Skin epidermis (tissue), 12 donors: ENCODE results near the gene AHI1.

ENCODE experiments used
- H3K27ac ChIP-seq, 21 experiments: fragments of 200-600 bp; sonication (generic) in 11 of 21; one replicate each; pipeline ENCODE4 v1.5.0; 2020; ENCODE audit warnings: mild to moderate bottlenecking in 3 of 21, inconsistent platforms in 2 of 21, moderate library complexity in 2 of 21
- H3K4me3 ChIP-seq, 7 experiments: fragments of 200-600 bp; sonication (generic) in 2 of 7; one replicate each; pipeline ENCODE4 v1.5.0; 2020; ENCODE audit warnings: inconsistent platforms in 2 of 7, mild to moderate bottlenecking in 2 of 7, moderate library complexity in 1 of 7

Gene AHI1

DNA sequence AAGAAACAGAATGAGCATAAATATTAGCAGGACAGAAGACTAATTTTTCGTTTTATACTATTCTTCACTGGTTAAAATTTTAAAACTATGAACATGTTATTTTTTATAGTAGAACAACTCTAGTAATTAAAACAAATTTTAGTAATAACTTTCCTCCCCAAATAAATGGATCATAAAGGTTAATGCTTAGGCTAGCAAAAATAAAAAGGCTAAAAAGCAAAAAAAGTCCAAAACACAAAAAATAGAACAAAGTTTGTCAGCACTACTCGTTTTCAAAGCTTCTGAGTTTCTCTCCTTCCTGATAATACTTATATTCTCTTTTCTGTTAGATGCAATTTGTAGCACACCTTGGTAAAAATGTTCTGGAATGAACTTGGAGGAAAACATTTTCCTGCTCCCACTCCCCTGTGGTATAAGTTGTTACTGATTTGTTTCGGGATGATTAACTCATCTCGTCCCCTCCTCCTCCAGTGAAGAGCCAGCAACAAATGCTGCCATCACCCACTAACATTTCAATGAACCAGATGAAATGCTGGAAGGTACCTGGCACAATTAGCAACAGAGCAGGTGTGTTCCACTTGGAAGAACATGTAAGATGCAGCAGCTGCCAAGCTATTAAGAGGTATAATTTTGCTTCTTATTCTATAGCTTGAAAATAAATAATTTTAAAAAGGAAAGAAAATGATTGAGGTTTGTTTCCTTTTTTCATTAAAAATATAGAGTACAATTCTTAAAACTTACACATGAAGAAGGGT lies 185.9 kb downstream of the AHI1 start:
- Histone ChIP-seq H3K27ac (no peak overlapping the region), H3K4me3 (no peak overlapping the region)

GRCh38 chr6:135310291-135310690 lies 187.2 kb downstream of the AHI1 start:
- H3K27ac ChIP-seq, result no peak overlapping the region
- no peak overlapping the region for H3K4me3 ChIP-seq

DNA sequence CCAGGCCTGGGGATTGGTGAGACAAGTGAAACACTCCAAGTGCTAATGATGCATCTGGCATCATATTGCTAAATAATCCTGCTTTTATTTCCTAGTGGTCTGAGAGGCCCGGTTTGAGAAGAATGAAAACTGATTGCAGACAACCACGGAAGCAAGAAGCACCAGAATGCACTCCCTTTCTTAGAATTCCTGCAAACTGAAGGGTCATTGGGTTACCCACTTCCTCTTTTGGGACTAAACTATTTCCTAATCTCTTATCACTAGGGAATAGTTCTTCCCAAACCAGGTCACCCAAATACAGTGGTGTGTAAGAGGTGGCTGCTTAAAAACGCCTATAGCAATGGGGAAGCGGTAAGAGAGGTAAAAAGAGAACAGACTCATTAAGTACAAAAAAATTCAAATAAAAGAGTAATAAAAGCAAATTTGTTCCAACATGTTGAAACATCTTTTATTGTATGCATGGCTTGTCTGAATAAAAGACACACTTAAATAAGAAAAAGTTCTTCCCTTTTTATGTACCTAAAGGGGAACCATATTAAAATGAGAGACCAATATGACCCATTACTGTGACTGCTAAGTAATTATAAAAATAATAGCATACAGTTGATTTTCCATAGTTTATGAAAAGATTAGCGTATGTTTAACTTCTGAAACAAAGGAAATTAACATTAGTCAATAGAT lies 190.7 kb downstream of the AHI1 start:
- no peak overlapping the region for H3K4me3 ChIP-seq

GRCh38 chr6:135306166-135306565 lies 191.4 kb downstream of the AHI1 start:
- H3K27ac ChIP-seq, result no peak overlapping the region

More for the DNA sequence above, 190.7 kb downstream of the AHI1 start:
- H3K27ac ChIP-seq, result no peak overlapping the region

DNA sequence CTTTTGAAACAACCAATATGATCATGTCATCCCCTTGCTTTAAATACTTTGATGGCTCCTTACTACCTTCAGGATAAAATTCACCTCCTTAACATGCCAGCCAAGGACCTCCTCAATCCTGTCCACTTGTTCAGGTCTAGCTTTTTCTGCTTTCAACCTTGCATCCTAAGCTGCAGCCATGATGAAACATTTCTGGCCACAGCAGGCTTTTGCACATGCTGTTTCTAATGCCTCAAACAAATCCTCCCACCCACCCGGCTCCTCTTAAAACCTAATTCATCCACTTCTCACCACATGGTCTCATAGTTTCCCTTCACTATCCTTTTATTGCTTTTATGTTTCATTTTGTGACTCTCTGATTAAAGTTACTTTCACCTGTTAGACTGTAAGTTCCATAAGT lies 191.9 kb downstream of the AHI1 start:
- H3K27ac ChIP-seq, result no peak overlapping the region
- no peak overlapping the region for H3K4me3 ChIP-seq

More at GRCh38 chr6:135306166-135306565, 191.4 kb downstream of the AHI1 start:
- H3K4me3 ChIP-seq, result no peak overlapping the region

GRCh38 chr6:135304883-135305282 lies 192.7 kb downstream of the AHI1 start:
- Histone ChIP-seq H3K4me3 (no peak overlapping the region), H3K27ac (no peak overlapping the region)

- Histone ChIP-seq H3K27ac (no peak overlapping the region), H3K4me3 (no peak overlapping the region)
Measured at GRCh38 chr6:135301304-135301703, 196.2 kb downstream of the AHI1 start.

GRCh38 chr6:135300576-135300975 lies 197.0 kb downstream of the AHI1 start:
- Histone ChIP-seq H3K27ac (no peak overlapping the region), H3K4me3 (no peak overlapping the region)

DNA sequence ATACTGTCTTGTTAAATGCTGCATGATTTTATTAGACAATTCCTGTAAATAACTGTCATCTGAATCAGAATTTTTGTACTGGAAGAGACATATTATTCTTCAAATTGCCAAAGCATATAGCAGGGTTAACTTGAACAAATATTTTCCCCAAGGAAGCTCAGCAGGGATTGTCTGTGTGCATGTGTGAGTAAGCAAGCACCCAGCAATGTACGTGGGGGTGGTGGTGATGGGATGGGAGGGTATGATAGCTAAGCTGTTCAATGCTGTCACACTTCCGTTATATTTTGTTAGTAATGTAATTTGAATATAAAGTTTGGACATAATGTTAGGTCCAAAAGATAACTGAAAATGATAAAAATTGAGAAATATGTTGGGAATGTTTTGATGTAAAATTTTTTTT lies 198.3 kb downstream of the AHI1 start:
- H3K4me3 ChIP-seq, result no peak overlapping the region
- no peak overlapping the region for H3K27ac ChIP-seq

DNA sequence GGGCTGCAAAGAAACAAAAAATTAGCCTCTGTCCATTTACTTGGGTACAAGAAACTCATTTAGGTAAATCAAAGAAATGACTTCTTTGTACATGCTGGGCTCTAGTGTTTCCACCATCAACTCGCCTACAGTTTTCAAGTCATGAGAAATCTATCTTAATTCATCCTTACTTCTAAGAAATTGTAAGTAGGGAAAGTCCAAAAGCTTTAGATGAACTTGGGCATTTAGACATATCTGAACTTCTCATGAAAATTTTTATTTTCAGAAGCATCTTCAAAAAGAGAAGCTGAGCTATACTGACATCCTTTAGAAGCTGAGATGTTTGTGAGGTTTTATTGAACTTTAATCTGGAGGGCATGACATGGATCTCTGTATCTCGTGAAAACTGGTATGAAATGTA lies 199.1 kb downstream of the AHI1 start:
- no peak overlapping the region for H3K27ac ChIP-seq
- H3K4me3 ChIP-seq, result no peak overlapping the region

DNA sequence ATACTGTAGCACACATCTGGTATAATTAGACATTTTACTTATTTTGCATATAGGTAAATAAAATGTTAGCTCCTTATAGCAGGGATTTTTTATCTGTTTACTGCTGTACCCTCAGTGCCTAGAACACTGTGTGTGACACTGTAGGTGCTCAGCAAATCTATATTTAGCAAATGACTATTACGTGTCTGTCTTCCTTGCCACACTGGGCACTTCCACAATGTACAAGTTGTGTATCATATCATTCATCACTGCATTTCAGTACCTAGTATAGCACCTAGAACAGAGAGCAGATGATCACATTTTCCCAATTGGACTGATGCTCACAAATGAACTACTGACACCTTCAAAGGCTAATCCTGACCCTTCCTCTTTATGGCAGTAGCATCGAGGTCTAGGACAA lies 200.8 kb downstream of the AHI1 start:
- no peak overlapping the region for H3K4me3 ChIP-seq
- no peak overlapping the region for H3K27ac ChIP-seq

DNA sequence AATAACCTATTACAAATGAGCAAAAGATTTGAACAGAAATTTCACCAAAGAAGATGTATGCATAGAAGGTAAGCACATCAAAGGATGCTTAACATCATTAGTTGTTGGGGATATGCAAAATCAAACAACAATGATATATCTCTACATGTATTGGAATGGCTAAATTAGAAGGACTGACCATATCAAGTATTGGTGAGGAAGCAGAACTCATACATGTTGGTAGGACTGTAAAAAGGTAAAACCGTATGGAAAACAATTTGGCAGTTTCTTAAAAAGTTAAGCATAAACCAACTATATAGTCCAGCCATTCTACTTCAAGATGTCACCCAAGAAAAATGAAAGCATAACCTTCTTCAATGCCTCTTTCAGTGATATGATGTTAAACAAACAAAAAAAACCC lies 202.5 kb downstream of the AHI1 start:
- no peak overlapping the region for H3K4me3 ChIP-seq

GRCh38 chr6:135291288-135292076 lies 206.1 kb downstream of the AHI1 start:
- no peak overlapping the region for H3K27ac ChIP-seq
- no peak overlapping the region for H3K4me3 ChIP-seq

More for the DNA sequence above, 202.5 kb downstream of the AHI1 start:
- no peak overlapping the region for H3K27ac ChIP-seq

GRCh38 chr6:135289816-135290215 lies 207.7 kb downstream of the AHI1 start:
- Histone ChIP-seq H3K4me3 (no peak overlapping the region), H3K27ac (no peak overlapping the region)

GRCh38 chr6:135286962-135287538 lies 210.5 kb downstream of the AHI1 start:
- Histone ChIP-seq H3K4me3 (no peak overlapping the region), H3K27ac (peak overlapping the region in 1 of 21 experiments; percentile 30)

- Histone ChIP-seq H3K4me3 (no peak overlapping the region), H3K27ac (no peak overlapping the region)
Measured at GRCh38 chr6:135285165-135285564, 212.4 kb downstream of the AHI1 start.

- H3K4me3 ChIP-seq, result no peak overlapping the region
- H3K27ac ChIP-seq, result no peak overlapping the region
Measured at GRCh38 chr6:135283926-135284325, 213.6 kb downstream of the AHI1 start.

- Histone ChIP-seq H3K27ac (no peak overlapping the region), H3K4me3 (no peak overlapping the region)
Measured at GRCh38 chr6:135282395-135282794, 215.1 kb downstream of the AHI1 start.

- no peak overlapping the region for H3K27ac ChIP-seq
- no peak overlapping the region for H3K4me3 ChIP-seq
Measured at GRCh38 chr6:135281964-135282363, 215.6 kb downstream of the AHI1 start.

DNA sequence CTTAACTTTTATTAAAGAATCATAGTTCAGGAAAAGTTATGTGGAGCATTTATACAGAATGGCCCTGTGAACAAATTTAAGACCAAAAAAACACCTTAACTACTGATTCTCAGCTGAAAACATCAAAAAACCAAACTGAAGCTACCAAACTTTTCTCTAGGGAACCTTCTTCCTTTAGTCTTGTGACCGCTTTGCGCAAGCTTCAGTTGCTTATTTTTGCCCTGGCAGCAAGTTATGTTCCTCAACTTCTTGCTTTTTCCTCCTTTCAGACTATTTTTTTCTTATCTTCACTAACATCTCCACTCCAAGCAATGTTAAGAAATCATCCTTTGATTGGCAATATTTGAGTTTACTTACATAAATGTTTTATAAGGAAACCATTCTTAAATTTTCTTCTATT lies 216.3 kb downstream of the AHI1 start:
- Histone ChIP-seq H3K4me3 (no peak overlapping the region), H3K27ac (no peak overlapping the region)
